A673 (cell line): ENCODE results near the gene GRHL1.

ENCODE experiments used
- CTCF ChIP-seq: fragments of 300-800, 200-600 bp; sonication (generic); conservative IDR thresholded peaks from 2 replicates; pipeline ENCODE4 v1.5.1; 2017; ENCODE audit warnings: low read depth, mild to moderate bottlenecking, antibody characterized with exemption, low read length, moderate library complexity, mixed read lengths
- EZH2 ChIP-seq: fragments of 200-600 bp; sonication (generic); IDR thresholded peaks from 2 replicates; pipeline ENCODE4 v1.6.1; 2017; ENCODE audit warnings: borderline replicate concordance, low read depth, mild to moderate bottlenecking, mixed read lengths, antibody characterized with exemption, low read length; ENCODE audit not compliant: poor library complexity, severe bottlenecking

- TF ChIP-seq CTCF (no peak), EZH2 (no peak)
Observed at GRCh38 chr2:9951522-9952285, at the start of gene GRHL1.
